ENCODE data around the gene STARD7. TPM values are rescaled to one million over a fixed set of nuclear protein-coding genes. Genes with fewer than 3 reads are reported as not detected.

STARD7 gene
- polyA plus RNA-seq, 2 of the 4 experiments (the other 2 are of a cell fraction) = 101 to 136 TPM

DNA sequence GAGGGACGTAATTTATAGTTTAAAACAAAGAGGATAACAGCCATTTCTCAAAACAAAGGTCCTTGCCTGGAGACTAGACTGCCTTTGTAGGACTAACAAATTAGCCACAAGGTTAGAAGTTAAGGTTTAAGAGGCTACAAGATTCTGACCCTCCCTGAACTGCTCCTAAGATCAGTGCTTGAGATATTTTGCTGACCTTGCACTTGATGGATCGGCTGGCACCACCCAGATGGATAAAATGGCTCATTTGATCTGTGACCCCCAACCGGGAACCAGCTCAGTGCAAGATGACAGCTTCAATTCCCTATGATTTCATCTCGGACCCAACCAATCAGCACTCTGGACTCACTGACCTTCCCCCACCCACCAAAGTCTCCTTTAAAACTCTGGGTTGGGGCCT, 3.7 kb upstream of the STARD7 start:
- WGBS (ENCODE audit: missing lambda C conversion rate) = 86% methylated on average over 4 of the region's 4 CpGs
- ATAC-seq (no peak), FAIRE-seq (no peak), DNase-seq (ENCODE audit: low read depth in 1 of 2, low spot score in 1 of 2) (no peak)
- CTCF ChIA-PET = interaction anchor here (1.0 kb wide), 1 partner anchor 47 kb away, joined by 3 read pairs; no protein-coding TSS in a partner anchor
- Histone ChIP-seq H3K9me3 (no peaks in the 10 kb centered on the region), H3K4me1 (peaks cover 10% of the 10 kb centered on the region; the same call in 1 of the 3 replicates), H3K4me3 (no peak overlapping the region), H3K4me2 (no peak overlapping the region), H3K27ac (no peak overlapping the region)
- TF ChIP-seq MAFK (IDR thresholded peaks at IDR 0.05; ENCODE audit: partially characterized antibody) (peak; percentile 92), BHLHE40 (IDR thresholded peaks at IDR 0.05; ENCODE audit: low read depth, low read length) (no peak)
- POLR2A ChIA-PET = no interaction called here

DNA sequence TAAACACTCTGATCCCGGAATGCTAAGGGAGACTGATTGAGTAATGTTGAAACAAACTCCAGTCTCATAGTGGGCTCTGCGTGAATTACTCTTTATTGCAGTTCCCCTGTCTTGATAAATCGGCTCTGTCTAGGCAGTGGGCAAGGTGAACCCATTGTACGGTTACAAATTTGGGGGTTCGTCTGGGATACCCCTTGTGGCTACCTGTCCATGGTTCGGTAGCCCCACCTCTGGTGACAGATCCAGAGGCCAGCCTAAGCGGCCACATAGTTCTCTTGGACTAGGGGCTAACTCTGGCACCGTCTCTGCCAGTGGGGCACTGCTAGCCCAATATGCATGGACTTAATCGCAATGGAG, 1.1 kb upstream of the STARD7 start:
- ATAC-seq = no peak
- Histone ChIP-seq H3K4me3 (peak overlapping the region; percentile 80), H3K4me2 (peak overlapping the region; percentile 94), H3K9me3 (no peaks in the 10 kb centered on the region), H3K27ac (peak overlapping the region; percentile 96 to 97), H3K4me1 (peaks cover 32% of the 10 kb centered on the region)
- no peak for FAIRE-seq
- ChIA-PET POLR2A (interaction anchor here (1.4 kb wide), 1 partner anchor 33 kb away, joined by 3 read pairs; no protein-coding TSS in a partner anchor), CTCF (no interaction called here)
- no peak for DNase-seq (ENCODE audit: low read depth in 1 of 2, low spot score in 1 of 2)
- WGBS (ENCODE audit: missing lambda C conversion rate) = 91% methylated on average over 7 of the region's 9 CpGs
- TF ChIP-seq HDAC2 (IDR thresholded peaks at IDR 0.05) = no peak
- no peak for TF ChIP-seq NFE2L2 (conservative IDR thresholded peaks at IDR 0.05; ENCODE audit: low read length)
- TF ChIP-seq SREBF2 (IDR thresholded peaks at IDR 0.05) = no peak

DNA sequence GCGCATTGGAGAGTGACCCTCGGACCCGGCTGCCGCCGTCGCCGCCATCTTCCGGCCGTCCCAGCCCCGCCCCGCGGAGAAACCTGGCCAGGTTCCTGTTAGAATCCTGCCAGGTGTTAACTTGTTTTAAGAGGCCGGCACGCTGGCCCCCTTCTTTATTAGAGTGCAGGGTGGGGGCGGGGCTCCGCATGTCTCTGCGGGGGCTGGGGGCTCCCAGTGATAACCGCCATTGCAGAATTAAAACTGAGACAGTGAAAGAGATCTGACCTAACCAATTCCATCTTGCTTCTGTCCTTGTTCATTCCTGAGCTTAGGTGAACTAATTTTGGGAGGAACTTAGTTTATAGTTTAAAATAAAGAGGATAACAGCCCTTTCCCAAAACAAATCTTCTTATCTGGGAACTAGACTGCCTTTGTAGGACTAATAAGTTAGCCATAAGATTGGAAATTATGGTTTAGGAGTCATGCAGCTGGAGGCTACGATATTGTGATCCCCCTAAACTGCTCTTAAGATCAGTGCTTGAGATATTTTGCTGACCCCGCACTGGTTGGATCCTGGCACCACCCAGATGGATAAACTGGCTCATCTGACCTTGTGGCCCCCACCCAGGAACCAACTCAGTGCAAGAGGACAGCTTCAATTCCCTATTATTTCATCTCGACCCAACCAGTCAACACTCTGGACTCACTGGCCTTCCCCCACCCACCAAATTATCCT, 543 bp upstream of the STARD7 start:
- 6% methylated on average over 21 of the region's 21 CpGs for WGBS (ENCODE audit: missing lambda C conversion rate)
- no peak for FAIRE-seq
- no peak for ATAC-seq
- Histone ChIP-seq H3K9me3 (no peaks in the 10 kb centered on the region), H3K4me2 (peak overlapping the region; percentile 94), H3K27ac (peak overlapping the region; percentile 96 to 97), H3K4me1 (peaks cover 37% of the 10 kb centered on the region), H3K4me3 (peak overlapping the region; percentile 80)
- no peak for TF ChIP-seq ESRRA (IDR thresholded peaks at IDR 0.05; ENCODE audit: borderline replicate concordance, low read length)
- no peak for TF ChIP-seq EP300 (IDR thresholded peaks at IDR 0.05)
- no peak for TF ChIP-seq NFE2L2 (conservative IDR thresholded peaks at IDR 0.05; ENCODE audit: low read length)
- TF ChIP-seq ZC3H11A (IDR thresholded peaks at IDR 0.05) = no peak
- TF ChIP-seq CHD4 (IDR thresholded peaks at IDR 0.05; ENCODE audit: borderline replicate concordance) = no peak
- no peak for TF ChIP-seq TFCP2L1 (CRISPR knock-in tag; IDR thresholded peaks at IDR 0.05)
- TF ChIP-seq MAFK (IDR thresholded peaks at IDR 0.05; ENCODE audit: partially characterized antibody) = no peak
- TF ChIP-seq EHMT2 (IDR thresholded peaks at IDR 0.05; ENCODE audit: low read depth) = no peak
- TF ChIP-seq TP53 (CRISPR knock-in tag; IDR thresholded peaks at IDR 0.05) = no peak
- TF ChIP-seq, protein P1, sequence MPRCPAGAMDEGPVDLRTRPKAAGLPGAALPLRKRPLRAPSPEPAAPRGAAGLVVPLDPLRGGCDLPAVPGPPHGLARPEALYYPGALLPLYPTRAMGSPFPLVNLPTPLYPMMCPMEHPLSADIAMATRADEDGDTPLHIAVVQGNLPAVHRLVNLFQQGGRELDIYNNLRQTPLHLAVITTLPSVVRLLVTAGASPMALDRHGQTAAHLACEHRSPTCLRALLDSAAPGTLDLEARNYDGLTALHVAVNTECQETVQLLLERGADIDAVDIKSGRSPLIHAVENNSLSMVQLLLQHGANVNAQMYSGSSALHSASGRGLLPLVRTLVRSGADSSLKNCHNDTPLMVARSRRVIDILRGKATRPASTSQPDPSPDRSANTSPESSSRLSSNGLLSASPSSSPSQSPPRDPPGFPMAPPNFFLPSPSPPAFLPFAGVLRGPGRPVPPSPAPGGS (IDR thresholded peaks at IDR 0.05) = no peak
- no peak for TF ChIP-seq RCOR1 (IDR thresholded peaks at IDR 0.05; ENCODE audit: low read depth, low read length)
- TF ChIP-seq, protein P2, sequence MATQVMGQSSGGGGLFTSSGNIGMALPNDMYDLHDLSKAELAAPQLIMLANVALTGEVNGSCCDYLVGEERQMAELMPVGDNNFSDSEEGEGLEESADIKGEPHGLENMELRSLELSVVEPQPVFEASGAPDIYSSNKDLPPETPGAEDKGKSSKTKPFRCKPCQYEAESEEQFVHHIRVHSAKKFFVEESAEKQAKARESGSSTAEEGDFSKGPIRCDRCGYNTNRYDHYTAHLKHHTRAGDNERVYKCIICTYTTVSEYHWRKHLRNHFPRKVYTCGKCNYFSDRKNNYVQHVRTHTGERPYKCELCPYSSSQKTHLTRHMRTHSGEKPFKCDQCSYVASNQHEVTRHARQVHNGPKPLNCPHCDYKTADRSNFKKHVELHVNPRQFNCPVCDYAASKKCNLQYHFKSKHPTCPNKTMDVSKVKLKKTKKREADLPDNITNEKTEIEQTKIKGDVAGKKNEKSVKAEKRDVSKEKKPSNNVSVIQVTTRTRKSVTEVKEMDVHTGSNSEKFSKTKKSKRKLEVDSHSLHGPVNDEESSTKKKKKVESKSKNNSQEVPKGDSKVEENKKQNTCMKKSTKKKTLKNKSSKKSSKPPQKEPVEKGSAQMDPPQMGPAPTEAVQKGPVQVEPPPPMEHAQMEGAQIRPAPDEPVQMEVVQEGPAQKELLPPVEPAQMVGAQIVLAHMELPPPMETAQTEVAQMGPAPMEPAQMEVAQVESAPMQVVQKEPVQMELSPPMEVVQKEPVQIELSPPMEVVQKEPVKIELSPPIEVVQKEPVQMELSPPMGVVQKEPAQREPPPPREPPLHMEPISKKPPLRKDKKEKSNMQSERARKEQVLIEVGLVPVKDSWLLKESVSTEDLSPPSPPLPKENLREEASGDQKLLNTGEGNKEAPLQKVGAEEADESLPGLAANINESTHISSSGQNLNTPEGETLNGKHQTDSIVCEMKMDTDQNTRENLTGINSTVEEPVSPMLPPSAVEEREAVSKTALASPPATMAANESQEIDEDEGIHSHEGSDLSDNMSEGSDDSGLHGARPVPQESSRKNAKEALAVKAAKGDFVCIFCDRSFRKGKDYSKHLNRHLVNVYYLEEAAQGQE (IDR thresholded peaks at IDR 0.05) = no peak
- TF ChIP-seq POLR2A (IDR thresholded peaks at IDR 0.05; ENCODE audit: low read length) = no peak
- TF ChIP-seq, protein P3, sequence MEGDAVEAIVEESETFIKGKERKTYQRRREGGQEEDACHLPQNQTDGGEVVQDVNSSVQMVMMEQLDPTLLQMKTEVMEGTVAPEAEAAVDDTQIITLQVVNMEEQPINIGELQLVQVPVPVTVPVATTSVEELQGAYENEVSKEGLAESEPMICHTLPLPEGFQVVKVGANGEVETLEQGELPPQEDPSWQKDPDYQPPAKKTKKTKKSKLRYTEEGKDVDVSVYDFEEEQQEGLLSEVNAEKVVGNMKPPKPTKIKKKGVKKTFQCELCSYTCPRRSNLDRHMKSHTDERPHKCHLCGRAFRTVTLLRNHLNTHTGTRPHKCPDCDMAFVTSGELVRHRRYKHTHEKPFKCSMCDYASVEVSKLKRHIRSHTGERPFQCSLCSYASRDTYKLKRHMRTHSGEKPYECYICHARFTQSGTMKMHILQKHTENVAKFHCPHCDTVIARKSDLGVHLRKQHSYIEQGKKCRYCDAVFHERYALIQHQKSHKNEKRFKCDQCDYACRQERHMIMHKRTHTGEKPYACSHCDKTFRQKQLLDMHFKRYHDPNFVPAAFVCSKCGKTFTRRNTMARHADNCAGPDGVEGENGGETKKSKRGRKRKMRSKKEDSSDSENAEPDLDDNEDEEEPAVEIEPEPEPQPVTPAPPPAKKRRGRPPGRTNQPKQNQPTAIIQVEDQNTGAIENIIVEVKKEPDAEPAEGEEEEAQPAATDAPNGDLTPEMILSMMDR (IDR thresholded peaks at IDR 0.05) = no peak
- no peak for TF ChIP-seq SMC3 (IDR thresholded peaks at IDR 0.05)
- no peak for TF ChIP-seq RFX5 (IDR thresholded peaks at IDR 0.05)
- DNase-seq (ENCODE audit: low read depth in 1 of 2, low spot score in 1 of 2) = no peak
- ChIA-PET POLR2A (interaction anchor here (0.7 to 1.7 kb wide), 10 partner anchors 9 to 297 kb away, joined by 3 to 17 read pairs (median 3); partner anchors contain the start of genes CIAO1 and TMEM127), CTCF (interaction anchor here (1.5 to 1.7 kb wide), 2 partner anchors 52 to 92 kb away, joined by 5 to 11 read pairs; no protein-coding TSS in a partner anchor)

All from A549 (cell line).